ENCODE data around the gene TMEM60.

Gene TMEM60

GRCh38 chr7:77831953-77832352, 33.7 kb upstream of the TMEM60 start:
- Histone ChIP-seq H3K9me3 (peaks cover 5% of the 10 kb centered on the region; the same call in 1 of the 2 replicates), H3K27me3 (no peaks in the 10 kb centered on the region), H3K4me3 (no peak overlapping the region), H3K4me2 (no peak overlapping the region), H3K36me3 (peaks cover 9% of the 10 kb centered on the region), H4K20me1 (no peaks in the 10 kb centered on the region), H3K9ac (no peak overlapping the region), H3K27ac (no peak overlapping the region), H3K4me1 (peaks cover 6% of the 10 kb centered on the region; the same call in 1 of the 2 replicates)
- TF ChIP-seq Cebpa-rat (IDR thresholded peaks at IDR 0.05): no peak

GRCh38 chr7:77831481-77831880, 33.2 kb upstream of the TMEM60 start:
- Histone ChIP-seq H3K4me2 (no peak overlapping the region), H3K27ac (no peak overlapping the region), H3K4me1 (peaks cover 6% of the 10 kb centered on the region; the same call in 1 of the 2 replicates), H3K27me3 (no peaks in the 10 kb centered on the region), H4K20me1 (no peaks in the 10 kb centered on the region), H3K4me3 (no peak overlapping the region), H3K36me3 (peaks cover 9% of the 10 kb centered on the region), H3K9me3 (peaks cover 7% of the 10 kb centered on the region), H3K9ac (no peak overlapping the region)
- TF ChIP-seq Cebpa-rat (IDR thresholded peaks at IDR 0.05): no peak

GRCh38 chr7:77830649-77831355, 32.6 kb upstream of the TMEM60 start:
- no peak overlapping the region for H3K4me2 ChIP-seq
- peaks cover 13% of the 10 kb centered on the region for H3K9me3 ChIP-seq
- H3K27ac ChIP-seq: no peak overlapping the region
- H3K4me3 ChIP-seq: no peak overlapping the region
- no peak for TF ChIP-seq Cebpa-rat (IDR thresholded peaks at IDR 0.05)
- H3K36me3 ChIP-seq: peaks cover 2% of the 10 kb centered on the region; the same call in 1 of the 2 replicates
- no peak overlapping the region for H3K9ac ChIP-seq
- peaks cover 6% of the 10 kb centered on the region; the same call in 1 of the 2 replicates for H3K4me1 ChIP-seq
- H4K20me1 ChIP-seq: no peaks in the 10 kb centered on the region
- no peaks in the 10 kb centered on the region for H3K27me3 ChIP-seq

GRCh38 chr7:77827999-77828398, 29.8 kb upstream of the TMEM60 start:
- Histone ChIP-seq H3K36me3 (no peaks in the 10 kb centered on the region), H3K4me2 (no peak overlapping the region), H3K27me3 (no peaks in the 10 kb centered on the region), H3K9me3 (peaks cover 31% of the 10 kb centered on the region), H3K4me1 (peaks cover 28% of the 10 kb centered on the region), H3K4me3 (no peak overlapping the region), H4K20me1 (no peaks in the 10 kb centered on the region), H3K9ac (no peak overlapping the region), H3K27ac (no peak overlapping the region)
- TF ChIP-seq Cebpa-rat (IDR thresholded peaks at IDR 0.05): no peak

- H3K4me1 ChIP-seq: peaks cover 28% of the 10 kb centered on the region
- TF ChIP-seq Cebpa-rat (IDR thresholded peaks at IDR 0.05): no peak
- H3K27ac ChIP-seq: no peak overlapping the region
- no peak overlapping the region for H3K9ac ChIP-seq
- no peaks in the 10 kb centered on the region for H3K27me3 ChIP-seq
- H3K4me2 ChIP-seq: no peak overlapping the region
- H4K20me1 ChIP-seq: no peaks in the 10 kb centered on the region
- peaks cover 13% of the 10 kb centered on the region for H3K36me3 ChIP-seq
- H3K9me3 ChIP-seq: peaks cover 46% of the 10 kb centered on the region
- H3K4me3 ChIP-seq: no peak overlapping the region
Measured at GRCh38 chr7:77826300-77826699, 28.1 kb upstream of the TMEM60 start.

GRCh38 chr7:77825131-77825530, 26.9 kb upstream of the TMEM60 start:
- H3K36me3 ChIP-seq: peaks cover 21% of the 10 kb centered on the region
- no peak overlapping the region for H3K4me3 ChIP-seq
- TF ChIP-seq Cebpa-rat (IDR thresholded peaks at IDR 0.05): no peak
- H3K4me1 ChIP-seq: peaks cover 28% of the 10 kb centered on the region
- H3K27me3 ChIP-seq: no peaks in the 10 kb centered on the region
- no peak overlapping the region; the same call in 1 of the 2 replicates for H3K27ac ChIP-seq
- peaks cover 58% of the 10 kb centered on the region for H3K9me3 ChIP-seq
- no peaks in the 10 kb centered on the region for H4K20me1 ChIP-seq
- no peak overlapping the region for H3K4me2 ChIP-seq
- no peak overlapping the region for H3K9ac ChIP-seq

- Histone ChIP-seq H3K4me1 (peaks cover 28% of the 10 kb centered on the region), H3K4me3 (no peak overlapping the region), H4K20me1 (no peaks in the 10 kb centered on the region), H3K27me3 (no peaks in the 10 kb centered on the region), H3K36me3 (peaks cover 26% of the 10 kb centered on the region), H3K27ac (peak overlapping the region; percentile 60; the same call in 1 of the 2 replicates), H3K4me2 (peak overlapping the region; percentile 56), H3K9ac (no peak overlapping the region), H3K9me3 (peaks cover 63% of the 10 kb centered on the region)
- TF ChIP-seq Cebpa-rat (IDR thresholded peaks at IDR 0.05): no peak
Measured at GRCh38 chr7:77824636-77825035, 26.4 kb upstream of the TMEM60 start.

GRCh38 chr7:77823787-77824186, 25.6 kb upstream of the TMEM60 start:
- no peak for TF ChIP-seq Cebpa-rat (IDR thresholded peaks at IDR 0.05)
- peaks cover 28% of the 10 kb centered on the region for H3K4me1 ChIP-seq
- H4K20me1 ChIP-seq: no peaks in the 10 kb centered on the region
- H3K9ac ChIP-seq: no peak overlapping the region
- no peaks in the 10 kb centered on the region for H3K27me3 ChIP-seq
- H3K36me3 ChIP-seq: peaks cover 28% of the 10 kb centered on the region
- peak overlapping the region; percentile 56 for H3K4me2 ChIP-seq
- H3K27ac ChIP-seq: peak overlapping the region; percentile 60
- H3K9me3 ChIP-seq: peaks cover 71% of the 10 kb centered on the region
- no peak overlapping the region for H3K4me3 ChIP-seq

GRCh38 chr7:77822269-77822668, 24.0 kb upstream of the TMEM60 start:
- Histone ChIP-seq H3K9ac (no peak overlapping the region), H3K9me3 (peaks cover 82% of the 10 kb centered on the region), H3K4me2 (no peak overlapping the region), H3K27ac (no peak overlapping the region), H3K27me3 (no peaks in the 10 kb centered on the region), H3K36me3 (peaks cover 34% of the 10 kb centered on the region), H3K4me1 (peaks cover 22% of the 10 kb centered on the region), H3K4me3 (no peak overlapping the region), H4K20me1 (no peaks in the 10 kb centered on the region)
- no peak for TF ChIP-seq Cebpa-rat (IDR thresholded peaks at IDR 0.05)

GRCh38 chr7:77820967-77821366, 22.7 kb upstream of the TMEM60 start:
- TF ChIP-seq Cebpa-rat (IDR thresholded peaks at IDR 0.05): no peak
- no peaks in the 10 kb centered on the region for H3K27me3 ChIP-seq
- H3K4me3 ChIP-seq: no peak overlapping the region
- H3K9me3 ChIP-seq: peaks cover 86% of the 10 kb centered on the region
- peaks cover 22% of the 10 kb centered on the region for H3K4me1 ChIP-seq
- no peaks in the 10 kb centered on the region for H4K20me1 ChIP-seq
- H3K9ac ChIP-seq: no peak overlapping the region
- H3K36me3 ChIP-seq: peaks cover 45% of the 10 kb centered on the region
- H3K4me2 ChIP-seq: no peak overlapping the region
- no peak overlapping the region for H3K27ac ChIP-seq

Measured in BLaER1 (cell line).